GM18508 (cell line): ENCODE measurements around the gene ATP2B2.

Source experiments
- ATAC-seq: cut with Tn5 transposase; IDR thresholded peaks from one replicate; pipeline ENCODE4 v1.9.1; 2021; ENCODE audit warnings: moderate number of reproducible peaks; ENCODE audit not compliant: insufficient read depth, unreplicated experiment

ATP2B2 gene

GRCh38 chr3:10354361-10355015 lies 150.9 kb downstream of the ATP2B2 start:
- ATAC-seq: no peak

GRCh38 chr3:10353661-10354360 lies 151.6 kb downstream of the ATP2B2 start:
- ATAC-seq: no peak

DNA sequence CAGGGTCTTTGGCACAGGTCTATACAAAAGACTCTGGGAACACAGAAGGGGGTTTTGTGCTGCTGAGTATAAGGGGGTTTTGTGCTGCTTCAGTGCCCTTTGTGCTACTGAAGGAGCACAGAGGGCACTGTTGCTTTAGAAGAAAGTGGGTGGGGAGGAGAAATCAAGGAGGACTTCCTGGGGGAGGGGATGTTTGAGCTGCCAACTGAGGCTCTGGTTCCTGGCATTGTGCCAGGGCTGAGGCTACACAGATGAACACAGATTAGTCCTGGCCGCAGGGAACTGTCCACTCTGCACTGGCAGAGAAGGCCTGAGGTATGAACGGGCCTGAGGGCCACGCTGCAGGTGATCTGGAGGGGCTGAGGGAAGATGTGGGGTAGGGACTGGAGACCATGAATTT lies 152.2 kb downstream of the ATP2B2 start:
- ATAC-seq: no peak

- ATAC-seq: no peak
These were observed 153.1 kb downstream of the ATP2B2 start for GRCh38 chr3:10352146-10352911.

DNA sequence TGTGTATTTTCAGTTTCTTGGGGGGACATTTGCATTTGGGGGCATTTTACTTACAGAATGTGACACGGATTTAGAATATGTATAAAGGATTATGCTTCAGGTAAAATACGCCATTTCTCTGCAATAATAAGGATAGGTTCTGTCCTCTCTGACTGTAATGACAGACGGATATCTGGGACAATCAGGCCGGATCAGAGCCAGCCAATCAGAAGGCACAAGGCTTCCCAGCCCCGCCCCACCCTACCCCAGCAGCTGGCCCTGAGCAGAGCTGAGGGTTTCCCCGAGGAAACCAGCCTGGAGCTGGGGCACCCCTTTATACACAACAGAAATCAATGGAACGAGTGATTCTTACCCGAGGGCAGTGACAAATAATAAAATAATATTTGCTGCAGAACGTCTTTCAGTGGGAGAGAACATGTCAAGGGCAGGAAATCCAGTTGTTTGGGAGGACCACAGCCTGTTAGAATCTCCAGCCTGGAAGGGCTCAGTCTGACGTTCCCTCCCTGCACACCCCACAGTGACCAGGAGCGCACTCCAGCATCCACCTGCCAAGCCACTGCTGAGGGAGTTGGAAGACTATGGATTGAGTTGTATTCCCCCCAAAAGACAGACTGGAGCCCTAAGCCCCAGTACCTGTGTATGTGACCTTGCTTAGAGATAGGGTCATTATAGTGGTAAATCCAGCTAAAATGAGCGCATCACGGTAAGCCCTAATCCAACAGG lies 154.2 kb downstream of the ATP2B2 start:
- ATAC-seq: no peak

DNA sequence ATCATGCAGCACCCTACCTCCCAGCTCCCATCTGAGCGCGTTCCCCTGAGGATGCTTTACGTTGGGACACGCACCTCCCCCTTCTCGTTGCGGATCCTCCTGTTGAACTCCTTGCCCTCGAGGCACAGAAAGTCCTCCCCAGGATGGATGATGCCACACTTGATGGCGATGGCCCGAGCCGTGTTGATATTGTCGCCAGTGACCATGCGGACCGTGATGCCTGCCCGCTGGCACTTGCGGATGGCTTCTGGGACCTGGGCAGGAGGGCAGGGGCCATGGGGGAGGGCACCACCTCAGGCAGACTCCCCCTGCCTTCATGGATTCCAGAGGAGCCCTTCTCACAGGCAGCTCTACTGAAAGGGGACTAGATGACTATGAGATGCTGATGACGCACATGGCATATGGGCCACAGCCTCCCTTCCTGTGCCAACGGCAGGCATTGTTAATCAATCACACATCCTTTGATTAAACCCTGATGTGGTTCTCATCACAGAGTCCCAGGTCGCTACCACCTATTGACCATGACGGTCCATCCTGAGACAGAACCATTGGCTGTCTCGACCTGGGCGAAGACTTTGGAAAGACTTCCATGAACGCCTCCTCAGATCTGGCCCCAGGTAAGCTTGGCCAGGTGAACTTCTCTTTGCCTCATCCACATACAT lies 154.9 kb downstream of the ATP2B2 start:
- ATAC-seq: no peak

GRCh38 chr3:10349801-10350200 lies 155.6 kb downstream of the ATP2B2 start:
- no peak for ATAC-seq

- ATAC-seq: no peak
These were observed 157.0 kb downstream of the ATP2B2 start for GRCh38 chr3:10348404-10348721.

DNA sequence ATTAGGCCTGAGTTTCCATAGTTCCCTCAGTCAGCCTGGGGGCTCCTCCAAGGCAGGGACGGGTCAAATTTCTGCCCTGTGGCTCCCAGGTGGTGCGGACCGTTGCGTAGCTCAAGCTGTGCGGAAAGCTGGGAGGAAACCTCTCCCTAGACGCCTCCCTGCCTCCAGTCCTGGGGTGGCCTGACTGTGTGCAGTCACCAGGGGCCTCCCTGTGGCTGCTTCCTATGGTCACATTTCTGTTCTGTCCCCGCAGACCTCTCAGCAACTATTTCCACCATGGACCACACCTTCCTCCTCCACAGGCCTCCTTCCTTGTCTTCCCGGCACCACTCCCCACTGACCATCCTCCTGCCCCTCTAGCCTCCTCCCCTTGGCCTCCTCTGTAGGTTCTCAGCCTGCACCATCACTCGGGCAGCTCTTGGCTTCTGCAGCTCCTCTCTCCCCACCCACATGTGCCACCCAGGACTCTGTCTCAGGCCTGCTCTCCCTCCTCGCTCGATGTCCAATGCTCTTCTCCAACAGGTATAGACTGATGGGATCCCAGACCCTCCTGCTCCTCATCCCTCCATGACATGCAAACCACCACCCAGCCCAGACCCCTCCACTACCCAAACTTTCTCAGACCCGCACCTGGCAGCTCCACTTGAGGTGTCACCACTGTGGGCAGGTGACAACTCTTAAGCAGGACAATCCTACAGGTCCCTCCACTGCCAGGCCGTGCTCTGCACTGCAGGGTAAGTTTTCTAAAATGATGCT lies 157.6 kb downstream of the ATP2B2 start:
- no peak for ATAC-seq

DNA sequence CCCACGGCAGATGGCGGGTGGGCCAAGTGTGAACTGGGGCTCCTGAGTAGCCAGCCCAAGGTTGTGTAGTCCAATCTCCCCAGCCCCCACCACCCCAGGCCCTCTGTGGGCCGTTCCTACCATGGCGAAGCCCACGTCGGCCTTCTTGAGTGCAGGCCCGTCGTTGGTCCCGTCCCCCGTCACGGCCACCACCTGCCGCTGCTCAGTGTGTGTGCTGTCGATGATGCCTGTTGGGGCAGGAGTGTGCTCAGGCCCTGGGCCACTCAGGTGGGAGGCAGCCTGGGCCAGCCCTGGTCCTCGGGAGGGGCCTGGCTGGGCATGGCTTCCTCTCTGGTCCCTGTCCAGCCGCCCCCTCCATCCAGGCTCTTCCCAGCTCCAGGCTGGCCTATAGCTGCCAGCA lies 159.5 kb downstream of the ATP2B2 start:
- no peak for ATAC-seq

DNA sequence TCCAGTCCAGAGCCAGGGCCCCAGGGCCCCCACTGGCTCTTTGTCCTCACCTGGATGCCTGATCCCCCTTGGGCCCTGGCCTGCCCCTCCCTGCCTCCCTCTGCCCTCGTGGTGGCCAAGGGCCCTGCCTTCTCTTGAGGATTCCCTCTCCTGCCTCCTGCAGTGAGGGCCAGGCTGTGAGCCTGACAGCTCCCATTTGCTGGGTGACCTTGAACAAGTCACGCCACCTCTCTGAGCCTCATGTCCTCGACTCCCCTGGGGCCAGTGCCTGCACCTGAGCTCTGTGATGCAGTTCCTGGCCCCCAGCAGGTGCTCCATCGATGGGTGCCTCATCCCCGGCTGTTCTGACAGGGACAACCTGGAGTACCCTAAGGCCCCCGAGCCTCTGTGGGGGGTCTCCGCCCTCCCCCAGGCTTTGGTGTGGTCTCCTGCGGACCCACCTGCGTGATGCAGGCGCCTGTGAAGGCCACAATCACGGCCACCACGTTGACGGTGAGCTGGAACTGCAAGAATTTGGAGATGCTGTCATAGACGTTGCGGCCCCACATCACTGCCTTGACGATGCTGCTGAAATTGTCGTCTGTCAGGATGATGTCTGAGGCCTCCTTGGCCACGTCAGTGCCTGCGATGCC lies 160.3 kb downstream of the ATP2B2 start:
- no peak for ATAC-seq

- no peak for ATAC-seq
These were observed 161.0 kb downstream of the ATP2B2 start for GRCh38 chr3:10344147-10344943.

DNA sequence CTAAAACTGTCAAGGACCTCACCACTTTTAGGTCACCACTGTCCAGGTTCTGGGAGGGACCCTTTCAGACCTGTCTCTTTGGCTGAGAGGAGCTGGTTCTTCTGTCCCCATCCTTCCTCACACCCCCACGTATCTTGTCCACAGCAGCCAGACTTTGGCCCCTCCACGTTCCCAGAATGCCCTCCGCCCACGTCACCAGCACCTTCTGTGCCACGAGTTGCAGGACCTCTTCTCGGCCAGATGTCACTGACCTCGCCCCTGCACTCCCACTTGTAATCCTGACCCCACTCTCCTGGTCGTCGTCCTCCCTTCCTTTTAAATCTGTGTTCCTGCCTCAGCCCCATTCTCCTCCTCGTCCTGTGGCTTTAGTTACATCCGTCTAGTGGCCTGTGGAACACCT lies 161.9 kb downstream of the ATP2B2 start:
- no peak for ATAC-seq

DNA sequence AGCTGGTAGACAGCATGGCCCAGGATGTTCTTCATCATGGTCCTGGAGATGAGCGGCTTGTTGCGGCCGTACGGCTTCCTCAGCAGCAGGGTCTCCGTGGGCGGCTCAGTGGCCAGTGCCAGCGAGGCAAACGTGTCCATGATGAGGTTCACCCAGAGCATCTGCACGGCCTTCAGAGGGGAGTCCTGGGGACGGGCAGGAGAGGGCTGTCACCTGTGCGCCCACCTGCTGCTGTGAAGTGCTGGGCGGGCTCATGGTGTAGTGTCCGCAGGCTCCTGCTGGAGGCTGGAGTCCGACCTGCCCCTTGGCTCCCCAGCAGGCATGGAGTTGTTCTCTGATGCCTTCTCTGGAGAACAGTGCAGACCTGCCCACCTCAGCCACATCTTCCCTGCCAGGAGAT lies 162.6 kb downstream of the ATP2B2 start:
- no peak for ATAC-seq

DNA sequence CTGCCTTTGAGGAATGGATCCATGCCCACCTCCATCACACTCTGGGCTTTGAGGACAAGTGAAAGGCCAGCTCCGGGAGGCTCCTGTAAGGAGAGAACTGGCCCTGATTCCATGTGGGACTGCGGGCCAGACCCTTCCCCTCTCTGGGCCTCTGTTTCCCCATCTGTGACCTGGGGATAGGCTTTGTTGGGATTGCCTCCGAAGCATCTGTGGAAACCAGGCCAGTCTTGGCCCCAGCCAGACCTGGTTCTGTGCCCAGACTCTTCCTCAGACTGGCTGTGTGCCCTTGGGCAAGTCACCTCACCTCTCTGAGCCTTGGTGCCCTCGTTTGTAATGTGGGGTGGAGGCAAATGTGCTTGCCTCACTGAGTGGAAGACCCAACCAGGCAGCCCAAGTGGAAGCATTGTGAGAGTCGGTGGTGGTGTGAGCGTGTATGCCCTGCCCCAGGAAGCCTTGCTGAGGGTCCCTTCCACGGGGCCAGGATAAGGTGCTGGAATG lies 163.4 kb downstream of the ATP2B2 start:
- no peak for ATAC-seq

DNA sequence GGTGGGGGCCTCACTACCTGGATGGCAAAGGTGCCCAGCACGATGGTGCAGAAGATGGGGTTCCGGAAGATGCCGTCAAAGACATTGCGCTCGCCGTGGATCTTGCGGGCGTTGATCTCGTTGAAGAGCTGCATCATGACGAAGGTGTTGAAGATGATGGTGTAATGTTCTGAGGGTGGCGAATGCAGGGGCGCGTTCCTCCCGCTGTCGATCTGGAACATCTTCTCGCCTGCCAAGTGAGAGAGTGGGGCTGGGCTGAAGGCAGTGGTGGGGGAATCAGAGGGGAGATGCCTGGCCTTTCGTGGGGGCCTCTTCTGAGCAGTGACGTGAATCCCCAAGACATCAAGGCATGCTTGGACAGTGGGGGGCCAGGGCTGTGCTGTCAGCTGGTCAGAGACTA lies 164.9 kb downstream of the ATP2B2 start:
- ATAC-seq: no peak

- no peak for ATAC-seq
These were observed 165.3 kb downstream of the ATP2B2 start for GRCh38 chr3:10340046-10340445.

DNA sequence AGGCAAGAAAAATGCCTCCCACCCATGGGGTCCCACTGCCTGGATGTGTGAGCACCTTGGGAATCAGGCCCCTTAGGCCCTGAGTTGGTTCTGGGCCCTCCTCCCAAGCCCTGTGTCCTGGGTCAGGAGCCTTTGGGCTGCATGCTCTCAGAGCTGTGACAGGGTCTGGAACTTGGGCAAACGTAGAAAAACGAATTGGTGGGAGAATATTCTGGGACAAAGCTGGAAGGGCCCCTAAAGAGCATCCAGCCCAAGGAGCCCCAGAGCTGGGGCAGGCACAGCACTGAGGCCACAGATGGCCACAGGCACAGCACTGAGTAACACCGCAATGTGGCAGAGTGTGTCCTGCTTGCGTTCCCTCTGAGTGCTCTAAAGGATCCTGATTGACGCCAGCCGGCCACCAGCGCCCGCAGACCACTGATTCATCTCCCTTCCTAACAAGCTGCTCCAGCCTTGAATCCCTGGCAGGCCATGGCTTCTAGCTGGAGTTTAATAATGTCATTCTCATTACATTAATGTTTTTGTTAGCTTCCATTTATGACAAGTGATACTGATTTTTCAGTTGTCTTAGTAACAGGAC lies 165.9 kb downstream of the ATP2B2 start:
- no peak for ATAC-seq
